ENCODE data around the gene ATXN8OS. TPM values are rescaled to one million over a fixed set of nuclear protein-coding genes. Genes with fewer than 3 reads are reported as not detected.

ATXN8OS gene
- total RNA-seq, 1 donor from 2014 or later: not detected

Other genes starting within 250 kb of the ATXN8OS start
- not detected in 2 replicates for gene KLHL1, start 626 bp downstream of the ATXN8OS start, total RNA-seq